OCI-LY7 (cell line): ENCODE results near the gene SLC38A3.

ENCODE experiments used
- CTCF ChIP-seq: fragments of 200-600 bp; sonication (generic); conservative IDR thresholded peaks from 2 replicates; pipeline ENCODE4 v1.5.1; 2014; ENCODE audit warnings: mild to moderate bottlenecking, antibody characterized with exemption, low read length, moderate library complexity, mixed read lengths
- EZH2phosphoT487 ChIP-seq: fragments of 200-600 bp; sonication (generic); IDR thresholded peaks from 2 replicates; pipeline ENCODE4 v1.6.1; 2018; ENCODE audit warnings: low read depth, borderline replicate concordance, mild to moderate bottlenecking, mixed run types, antibody characterized with exemption, low read length, moderate library complexity, mixed read lengths

- TF ChIP-seq CTCF = no peak
- no peak for TF ChIP-seq EZH2phosphoT487
Observed at GRCh38 chr3:50163572-50164455, 41.3 kb upstream of the SLC38A3 start.
